HG03103 (cell line): ENCODE results near the gene RNU1-1.
A peak's percentile ranks its signal among the peaks of the same experiment; 100 is the strongest.
"Not testable (repeated sequence)": the region's sequence is repeated elsewhere in the genome, so short reads cannot be mapped to it uniquely, and the experiment has no call there.

Experiments
- ATAC-seq: cut with Tn5 transposase; IDR thresholded peaks from one replicate; pipeline ENCODE4 v1.9.1; 2021; ENCODE audit warnings: low read depth; ENCODE audit not compliant: unreplicated experiment

The RNU1-1 gene

DNA sequence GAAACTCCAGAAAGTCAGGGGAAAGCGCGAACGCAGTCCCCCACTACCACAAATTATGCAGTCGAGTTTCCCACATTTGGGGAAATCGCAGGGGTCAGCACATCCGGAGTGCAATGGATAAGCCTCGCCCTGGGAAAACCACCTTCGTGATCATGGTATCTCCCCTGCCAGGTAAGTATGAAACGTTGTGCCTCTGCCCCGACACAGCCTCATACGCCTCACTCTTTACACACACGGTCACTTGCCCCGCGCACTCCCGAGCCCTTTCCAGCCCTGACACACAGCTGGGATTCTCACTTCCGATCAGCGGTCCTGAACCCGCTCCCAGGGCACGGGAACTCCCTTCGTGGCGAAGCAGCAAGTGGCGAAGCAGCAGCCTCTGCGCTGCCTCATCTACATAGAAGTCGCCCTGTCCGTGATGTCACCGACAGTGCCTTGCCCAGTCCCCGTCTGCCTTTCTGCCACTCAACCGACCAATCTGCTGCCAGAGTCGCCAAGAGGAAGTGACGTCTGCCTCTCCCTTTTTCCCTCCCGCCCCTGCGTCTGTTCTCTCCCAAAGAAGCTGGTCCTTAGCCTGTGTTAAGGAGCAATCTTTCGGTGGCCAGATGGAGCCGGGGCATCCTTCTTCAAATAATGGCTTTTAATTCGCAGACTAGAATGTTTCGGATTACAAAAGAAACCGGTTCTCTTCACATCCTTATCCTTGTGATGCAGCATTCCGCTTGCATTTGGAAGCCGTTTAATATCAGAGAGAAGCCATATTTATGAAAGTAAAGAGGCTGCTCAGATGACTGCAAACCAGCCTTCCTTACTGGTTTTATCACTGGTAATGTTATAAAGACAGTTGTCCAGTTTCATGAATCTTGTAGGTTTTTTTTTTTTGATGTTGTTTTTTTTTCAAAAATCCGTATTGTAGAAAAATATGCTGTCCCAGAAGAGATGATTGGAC, at the start of gene RNU1-1:
RNU1-1 (minus strand) TSS at position 179 of the 949 bp plus-strand sequence.
- peak; percentile 22 for ATAC-seq

GRCh38 chr1:16561035-16561434, 47.0 kb upstream of the RNU1-1 start:
- not testable (repeated sequence) for ATAC-seq

DNA sequence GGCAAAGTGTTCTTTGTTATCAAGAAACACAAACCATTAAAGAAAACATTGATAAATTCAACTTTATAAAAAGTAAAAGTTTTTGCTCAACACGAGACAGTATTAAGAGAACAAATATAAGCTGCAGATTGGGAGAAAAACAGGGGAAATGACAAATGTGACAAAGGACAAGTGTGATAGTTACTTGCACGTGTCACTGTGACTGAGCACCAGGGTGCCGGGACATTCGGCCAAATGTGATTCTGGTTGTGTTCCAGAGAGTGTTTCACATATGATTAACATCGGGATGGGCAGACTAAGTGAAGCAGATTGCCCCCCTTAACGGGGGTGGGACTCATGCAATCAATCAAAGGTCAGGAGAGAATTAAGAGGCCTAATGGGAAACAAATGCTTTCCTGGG, 46.4 kb upstream of the RNU1-1 start:
- not testable (repeated sequence) for ATAC-seq

GRCh38 chr1:16559688-16560087, 45.6 kb upstream of the RNU1-1 start:
- ATAC-seq = not testable (repeated sequence)

DNA sequence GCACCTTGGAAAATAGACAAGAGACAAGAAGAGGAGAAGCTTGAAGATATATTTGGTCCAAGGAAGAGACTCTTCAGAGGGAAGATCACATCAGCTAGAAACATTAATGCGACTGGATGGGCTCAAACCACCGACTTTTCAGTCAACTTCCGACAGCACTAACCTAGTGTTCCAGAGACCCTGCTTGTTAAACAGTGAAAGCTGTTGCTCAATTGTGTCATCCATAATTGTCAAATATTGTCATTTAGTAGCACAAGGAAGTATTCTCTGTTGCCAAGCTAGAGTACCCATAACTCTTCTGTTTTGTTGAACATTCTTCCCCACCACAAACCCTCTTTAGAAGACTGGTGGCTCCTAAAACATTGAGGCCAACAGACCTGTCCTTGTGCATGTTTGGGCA, 42.9 kb upstream of the RNU1-1 start:
- ATAC-seq = not testable (repeated sequence)

DNA sequence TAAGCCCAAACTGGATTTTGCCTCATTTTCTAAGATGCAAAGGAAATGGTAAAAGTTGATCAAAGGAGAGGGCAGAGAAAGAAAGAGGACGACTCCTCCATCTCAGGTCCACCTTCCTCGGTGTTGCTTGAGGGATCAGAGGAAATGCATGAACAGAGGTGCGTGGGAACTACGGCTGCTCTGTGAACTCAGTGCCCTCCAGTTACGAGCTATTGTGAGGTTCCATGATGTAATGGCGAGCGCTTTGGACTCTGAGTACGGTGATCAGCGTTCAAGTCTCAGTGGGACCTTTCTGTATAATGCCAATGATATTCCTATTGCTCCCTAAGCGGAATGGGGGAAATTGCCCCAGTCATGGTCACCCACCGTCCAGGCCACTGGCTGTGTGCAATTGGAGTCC, 39.2 kb upstream of the RNU1-1 start:
- ATAC-seq = not testable (repeated sequence)

DNA sequence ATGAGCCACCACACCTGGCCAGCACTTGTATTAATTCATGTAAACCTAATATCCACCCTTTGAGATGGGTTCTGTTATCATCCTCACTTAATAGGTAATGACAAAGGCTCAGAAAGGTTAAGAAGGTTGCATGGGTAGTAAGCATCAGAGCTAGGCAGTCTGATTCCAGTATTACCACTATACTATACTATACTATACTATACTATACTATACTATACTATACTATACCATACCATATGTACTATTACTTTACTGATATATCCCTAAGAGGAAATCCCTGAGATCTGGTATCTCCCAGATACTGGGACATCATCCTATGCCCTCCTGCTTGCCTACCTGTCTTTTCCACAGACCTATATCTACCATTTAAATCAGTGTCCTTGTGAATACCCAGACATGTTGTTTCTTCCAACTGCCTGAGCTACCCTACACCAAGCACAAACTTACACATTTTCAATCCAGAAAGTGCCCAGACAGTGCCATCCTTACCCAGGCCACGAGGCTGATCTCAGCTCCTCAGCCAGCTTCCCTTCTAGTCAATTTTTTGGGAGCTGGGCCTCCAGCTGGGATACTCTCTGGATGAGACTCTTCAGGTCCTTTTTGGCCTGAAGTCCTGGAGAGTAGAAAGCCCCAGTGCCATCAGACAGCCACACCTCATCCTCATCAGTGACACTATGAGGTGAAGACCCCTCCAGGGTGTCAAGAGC, 36.3 kb upstream of the RNU1-1 start:
- ATAC-seq = not testable (repeated sequence)

GRCh38 chr1:16549545-16549944, 35.5 kb upstream of the RNU1-1 start:
- ATAC-seq = not testable (repeated sequence)

DNA sequence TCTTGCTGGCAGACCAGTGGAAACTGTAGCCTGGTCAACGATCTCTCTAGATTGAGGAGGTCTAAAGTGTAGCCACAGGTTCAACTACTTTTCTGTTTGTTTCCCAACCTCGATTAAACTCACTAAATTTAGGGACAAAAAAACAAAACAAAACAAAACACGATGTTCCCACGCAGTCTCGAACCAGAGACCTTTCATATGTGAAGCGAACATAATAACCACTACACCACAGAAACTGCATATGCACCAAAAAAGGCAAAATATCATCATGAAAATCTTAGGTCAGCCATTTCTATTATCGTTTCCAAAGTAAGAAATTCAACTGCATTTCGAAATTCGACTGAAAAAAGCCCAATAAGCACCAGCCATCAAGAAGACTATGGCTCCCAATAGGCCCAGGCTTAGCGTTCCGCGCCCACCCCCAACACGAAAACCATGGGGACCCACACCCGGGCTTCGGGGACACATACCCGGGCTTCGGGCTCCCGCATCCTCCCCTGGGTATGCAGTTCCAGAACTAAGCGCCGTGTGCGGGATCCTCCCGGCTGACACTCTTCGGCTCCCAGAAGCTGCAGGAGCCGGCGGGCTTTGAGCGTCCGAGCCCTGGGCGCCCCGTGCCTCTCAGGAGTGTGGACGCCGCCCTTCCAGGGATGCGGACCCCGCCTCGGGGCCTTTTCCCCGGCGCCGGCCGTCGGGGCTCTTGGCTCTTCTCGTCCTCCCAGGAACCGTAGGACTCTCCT, 33.6 kb upstream of the RNU1-1 start:
- not testable (repeated sequence) for ATAC-seq

DNA sequence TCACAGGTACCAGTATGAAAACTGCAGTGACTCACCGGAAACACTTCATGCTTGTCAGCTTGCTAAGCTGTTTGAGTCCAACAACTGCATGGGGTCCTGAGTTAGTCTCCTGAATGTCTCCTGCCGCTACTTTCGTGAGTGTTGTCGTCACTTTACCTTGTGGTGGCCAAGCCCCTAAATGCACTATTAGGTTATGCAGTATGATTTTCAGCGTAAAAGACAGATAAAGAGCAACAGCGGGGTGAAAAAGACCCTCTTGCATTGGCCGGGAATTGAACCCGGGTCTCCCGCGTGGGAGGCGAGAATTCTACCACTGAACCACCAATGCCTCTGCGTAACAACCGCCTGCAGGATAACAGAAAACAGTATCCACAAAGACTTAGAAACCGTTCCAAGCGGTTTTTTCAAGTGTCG, 31.6 kb upstream of the RNU1-1 start:
- not testable (repeated sequence) for ATAC-seq

DNA sequence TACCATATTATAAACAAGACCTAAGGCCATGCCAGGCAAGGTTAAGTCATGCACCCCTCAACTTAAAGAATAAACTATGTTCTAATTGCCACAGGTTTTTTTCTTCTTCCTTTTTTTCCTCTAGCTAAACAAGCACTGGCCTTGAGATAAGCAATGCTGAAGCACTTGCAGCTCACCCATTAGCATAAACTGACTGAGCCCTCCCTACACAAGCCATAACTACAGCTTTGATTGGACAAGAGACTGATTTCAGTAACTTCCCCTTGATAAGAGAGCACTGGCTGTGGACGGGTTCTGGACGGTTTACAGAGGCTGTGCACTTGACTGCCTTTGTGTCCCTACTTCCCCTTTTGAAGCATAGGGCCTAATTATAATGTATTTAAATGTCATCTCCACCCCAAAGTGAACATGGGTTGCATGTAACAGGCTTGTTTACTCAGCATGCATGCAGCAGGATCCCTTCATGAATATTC, 26.4 kb upstream of the RNU1-1 start:
- not testable (repeated sequence) for ATAC-seq

- ATAC-seq = not testable (repeated sequence)
Measured at GRCh38 chr1:16537528-16537927, 23.4 kb upstream of the RNU1-1 start.

DNA sequence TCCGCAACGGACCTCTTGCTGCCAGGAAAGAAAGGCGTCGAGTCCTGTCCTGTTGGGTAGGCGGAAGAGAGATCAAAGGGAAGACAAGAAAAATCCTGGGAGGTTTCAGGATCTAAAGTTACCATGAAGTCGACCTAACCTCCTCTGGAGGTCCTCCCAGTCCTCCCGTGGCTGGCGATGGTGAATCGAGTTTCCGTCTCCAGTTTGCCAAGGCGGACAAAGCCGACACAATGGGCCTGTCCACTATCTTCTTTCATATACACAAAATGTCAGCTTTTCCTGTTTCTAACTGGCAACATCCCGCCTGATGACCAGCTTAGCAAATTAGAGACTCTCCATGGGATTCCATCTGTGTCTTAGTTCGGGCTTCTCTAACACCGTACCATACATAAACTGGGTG, 22.7 kb upstream of the RNU1-1 start:
- ATAC-seq = not testable (repeated sequence)

DNA sequence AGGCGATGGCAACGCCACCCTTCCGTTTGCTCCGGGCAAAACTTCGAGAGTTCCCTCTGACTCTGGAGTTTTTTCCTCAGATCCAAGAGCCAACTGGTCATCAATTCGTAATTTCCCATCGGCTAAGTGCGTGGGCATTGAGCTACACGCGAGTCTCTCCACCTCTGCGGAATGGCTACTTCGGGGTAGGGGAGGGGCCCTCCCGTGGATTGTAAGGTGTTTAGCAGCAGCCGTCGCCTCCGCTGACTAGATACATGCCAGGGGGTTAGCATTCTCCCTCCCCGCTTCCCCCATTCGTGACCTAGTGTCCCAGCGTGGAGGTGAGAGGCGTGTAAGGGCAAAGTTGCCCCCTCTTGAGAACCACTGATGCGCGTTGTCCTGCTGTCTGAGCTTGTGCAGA, 21.8 kb upstream of the RNU1-1 start:
- ATAC-seq = not testable (repeated sequence)

DNA sequence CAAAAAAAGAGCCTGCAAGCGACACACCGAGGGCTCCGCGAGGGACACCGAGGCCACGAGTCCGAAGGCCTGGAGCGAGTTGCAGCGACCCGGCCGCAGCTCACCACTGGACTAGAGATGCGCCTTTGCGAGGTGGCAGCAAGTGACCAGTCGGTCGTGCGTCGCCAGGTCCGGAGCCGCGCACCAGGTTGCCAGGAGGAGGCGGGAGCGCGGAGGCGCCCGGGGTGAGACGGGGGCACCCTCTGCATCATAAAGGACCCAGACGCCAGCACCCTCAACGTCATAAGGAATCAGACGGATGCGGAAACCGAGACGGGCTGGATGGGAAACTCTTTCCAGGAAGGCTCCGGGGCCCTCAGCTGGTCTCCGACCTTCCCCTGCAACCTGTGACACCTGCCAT, 21.4 kb upstream of the RNU1-1 start:
- ATAC-seq = not testable (repeated sequence)

- ATAC-seq = not testable (repeated sequence)
Measured at GRCh38 chr1:16534829-16535456, 20.9 kb upstream of the RNU1-1 start.

GRCh38 chr1:16534239-16534828, 20.2 kb upstream of the RNU1-1 start:
- ATAC-seq = not testable (repeated sequence)

GRCh38 chr1:16532235-16532991, 18.3 kb upstream of the RNU1-1 start:
- not testable (repeated sequence) for ATAC-seq

- not testable (repeated sequence) for ATAC-seq
Measured at GRCh38 chr1:16528338-16528737, 14.3 kb upstream of the RNU1-1 start.
